GM19193 (cell line): Measurements from ENCODE around the gene SNX8.

Experiments used
- POLR2A ChIP-seq: IDR thresholded peaks from 4 replicates; pipeline ENCODE4 v1.6.1; 2011; ENCODE audit not compliant: insufficient read depth, insufficient read length; ENCODE audit errors: extremely low read depth

SNX8 gene

GRCh38 chr7:2242541-2243429, 71.5 kb downstream of the SNX8 start:
- no peak for TF ChIP-seq POLR2A

DNA sequence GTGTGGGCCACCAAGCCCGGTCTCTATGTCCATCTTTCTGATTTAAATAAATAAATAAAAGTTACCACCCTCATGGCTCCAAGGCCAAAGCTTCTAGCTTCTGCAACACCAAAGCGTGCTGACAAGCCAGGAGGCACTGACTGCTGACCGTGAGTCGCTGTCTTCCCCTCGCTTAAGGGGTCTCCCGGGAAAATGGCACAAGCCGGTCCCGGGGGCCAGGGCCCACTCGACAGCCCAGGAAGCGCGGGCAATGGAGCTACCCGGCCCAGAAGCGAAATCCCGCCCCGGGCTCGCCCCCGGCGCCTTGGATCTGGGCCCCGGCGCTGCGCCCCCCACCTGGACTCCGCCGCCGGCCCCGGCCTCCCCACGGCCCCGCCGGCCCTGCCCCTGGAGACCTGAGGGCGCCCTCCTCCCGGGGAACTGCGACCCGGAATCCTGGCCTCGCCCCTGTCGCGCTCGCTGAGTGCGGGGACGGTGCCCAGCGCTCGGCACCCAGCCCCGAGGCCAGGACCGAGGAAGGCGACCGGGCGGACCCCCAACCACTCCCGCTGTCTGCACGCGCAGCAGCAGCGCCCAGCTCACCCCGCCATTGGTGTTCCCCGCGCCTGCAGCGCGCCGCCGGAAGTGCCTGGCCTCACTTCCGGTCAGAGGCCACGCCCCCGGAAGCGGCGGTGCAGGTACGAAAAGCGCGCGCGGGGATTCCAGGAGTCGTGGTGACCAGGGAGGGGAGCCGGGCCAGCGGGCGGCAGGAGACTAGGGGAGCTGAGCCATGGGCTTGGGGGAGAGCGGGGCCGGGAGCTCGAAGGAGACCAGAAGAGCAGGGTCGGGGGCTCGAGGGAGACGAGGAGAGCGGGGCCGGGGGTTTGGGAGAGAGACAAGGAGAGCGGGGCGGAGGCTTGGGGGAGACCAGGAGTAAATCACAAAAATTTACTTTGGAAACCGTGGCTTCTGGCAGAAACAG, 72.4 kb downstream of the SNX8 start, which contains the start of the genes MRM2 and NUDT1:
MRM2 (minus strand) TSS at position 626 of the 961 bp plus-strand sequence; CDS start at position 590, 36 bp downstream.
NUDT1 (plus strand) TSS at position 647 of the 961 bp plus-strand sequence. CDS start 2,349 bp downstream, outside the sequence.
- peak; percentile 95 for TF ChIP-seq POLR2A

DNA sequence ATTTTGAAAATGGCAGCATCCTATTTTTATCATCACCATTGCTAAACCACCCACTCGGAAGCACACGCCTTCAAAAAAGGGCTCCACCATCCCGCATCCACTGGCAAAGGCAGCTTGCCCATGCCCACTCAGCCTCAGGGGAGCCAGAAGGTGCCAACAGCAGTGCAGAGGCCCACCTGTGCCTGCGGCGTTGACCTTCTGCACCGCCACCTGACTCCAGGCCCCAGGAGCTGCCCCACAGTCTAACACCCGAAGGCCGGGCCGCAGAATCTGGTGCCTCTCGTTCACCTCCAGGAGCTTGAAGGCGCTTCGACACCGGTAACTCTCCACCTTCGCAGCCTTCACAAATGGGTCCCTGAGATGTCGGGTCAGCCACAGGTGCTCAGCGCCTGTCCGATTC, 75.0 kb downstream of the SNX8 start:
- TF ChIP-seq POLR2A, result no peak

DNA sequence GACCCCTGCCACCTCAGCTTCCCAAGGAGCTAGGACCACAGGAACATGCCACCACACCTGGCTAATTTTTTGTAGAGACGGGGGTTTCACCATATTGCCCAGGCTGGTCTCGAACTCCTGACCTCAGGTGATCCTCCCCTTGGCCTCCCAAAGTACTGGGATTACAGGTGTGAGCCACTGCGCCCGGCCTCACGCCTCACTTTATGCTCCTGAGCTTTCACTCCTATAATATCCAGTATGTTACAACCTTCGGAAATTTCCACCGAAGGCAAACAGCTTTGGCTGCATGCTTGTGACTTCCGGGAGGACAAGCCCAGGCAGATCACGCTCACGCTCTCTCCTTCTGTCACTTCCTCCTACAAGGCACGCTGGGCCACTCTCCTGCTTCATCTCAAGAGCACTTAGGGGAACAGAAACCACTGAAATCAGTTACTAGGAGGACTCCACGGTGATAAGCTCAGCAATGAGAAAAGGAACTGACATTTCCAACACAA, 77.1 kb downstream of the SNX8 start:
- TF ChIP-seq POLR2A, result peak; percentile 47

GRCh38 chr7:2233926-2234325, 80.3 kb downstream of the SNX8 start:
- no peak for TF ChIP-seq POLR2A

DNA sequence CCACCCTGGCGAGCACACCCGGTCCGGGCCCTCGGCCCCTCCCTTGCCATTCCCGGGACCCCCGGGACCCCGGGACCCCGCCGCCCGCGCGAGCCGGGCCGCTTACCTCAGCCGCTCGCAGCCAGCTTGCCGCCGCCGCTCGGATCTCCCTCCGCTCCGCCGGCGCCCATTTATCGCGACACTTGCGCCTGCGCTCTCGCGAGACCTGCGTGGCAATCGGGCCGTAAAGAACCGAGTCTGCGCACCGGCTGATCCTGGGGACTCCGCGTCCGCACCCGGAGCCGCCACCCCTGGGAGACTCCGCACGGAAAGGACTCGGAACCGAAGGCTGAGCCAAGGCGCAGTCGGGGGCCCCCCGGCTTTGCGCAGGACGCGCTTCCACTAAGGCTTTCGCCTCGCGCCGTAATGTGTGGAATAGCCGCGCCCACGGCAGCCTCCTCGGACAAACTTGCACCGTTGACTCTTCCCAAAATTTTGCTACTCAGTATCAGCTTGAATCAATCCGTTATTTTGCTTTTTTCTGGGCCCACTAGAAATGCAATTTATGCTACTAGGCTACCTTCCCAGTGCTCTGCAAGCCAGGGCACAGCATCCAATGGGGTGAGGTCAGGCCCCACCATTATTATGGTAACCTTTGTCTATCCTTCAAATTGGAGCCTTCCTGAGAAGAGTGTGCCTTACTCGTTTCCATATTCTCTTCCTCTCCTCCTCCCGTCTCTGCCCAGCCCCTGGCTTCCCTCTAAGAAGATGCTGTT, 81.3 kb downstream of the SNX8 start, which contains the start of gene MAD1L1:
MAD1L1 (minus strand) TSS at position 180 of the 755 bp plus-strand sequence. CDS start 2,812 bp downstream, outside the sequence.
- TF ChIP-seq POLR2A, result peak; percentile 82

DNA sequence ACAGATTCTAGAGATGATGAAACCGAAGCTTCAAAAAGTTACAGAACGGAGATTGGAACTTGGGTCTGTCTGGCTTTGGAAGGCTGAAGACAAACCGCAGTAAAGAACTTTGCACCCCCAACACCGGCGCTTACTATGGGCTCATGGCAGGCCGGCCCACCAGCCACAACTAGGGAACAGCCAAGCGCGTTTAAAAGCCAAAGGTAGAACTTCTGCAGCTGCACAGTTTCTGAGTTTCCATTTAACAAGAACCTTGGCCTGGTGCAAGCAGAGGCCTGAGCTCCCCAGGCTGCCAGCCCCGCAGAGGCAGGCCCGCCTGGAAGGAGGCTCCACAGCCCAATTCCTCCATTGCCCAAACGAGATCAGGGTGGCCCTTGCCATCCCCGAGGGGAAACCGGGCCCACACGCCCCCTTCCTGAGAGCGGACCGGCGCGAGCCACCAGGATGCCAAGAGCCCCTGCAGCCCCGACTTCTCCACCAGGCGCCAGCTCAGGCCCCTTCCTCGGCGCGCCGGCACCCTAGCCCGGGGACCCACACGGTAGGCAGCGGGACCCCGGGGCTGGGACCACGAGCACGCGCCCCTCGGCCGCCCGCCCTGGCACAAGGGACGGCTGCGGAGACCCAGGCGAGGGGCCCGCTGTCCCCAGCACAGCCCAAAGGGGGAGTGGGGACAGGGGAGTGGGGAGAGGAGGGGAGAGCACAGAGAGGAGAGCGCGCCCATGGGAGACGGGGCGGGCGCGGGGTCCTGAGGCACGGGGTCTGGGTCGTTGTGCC, 82.1 kb downstream of the SNX8 start:
- no peak for TF ChIP-seq POLR2A

DNA sequence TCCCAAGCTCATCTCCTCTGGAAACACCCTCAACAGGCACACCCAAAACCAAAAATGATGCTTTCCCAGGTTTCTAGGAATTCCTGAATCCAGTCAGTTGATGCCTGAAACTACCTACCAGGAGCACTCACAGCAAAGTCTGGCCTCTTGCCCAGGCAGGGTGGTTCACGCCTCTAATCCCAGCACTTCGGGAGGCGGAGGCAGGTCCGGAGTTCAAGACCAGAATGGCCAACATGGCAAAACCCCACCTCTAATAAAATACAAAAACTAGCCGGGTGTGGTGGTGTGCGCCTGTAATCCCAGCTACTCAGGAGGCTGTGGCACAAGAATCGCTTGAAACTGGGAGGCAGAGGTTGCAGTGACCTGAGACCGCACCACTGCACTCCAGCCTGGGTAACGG, 83.4 kb downstream of the SNX8 start:
- TF ChIP-seq POLR2A, result no peak

DNA sequence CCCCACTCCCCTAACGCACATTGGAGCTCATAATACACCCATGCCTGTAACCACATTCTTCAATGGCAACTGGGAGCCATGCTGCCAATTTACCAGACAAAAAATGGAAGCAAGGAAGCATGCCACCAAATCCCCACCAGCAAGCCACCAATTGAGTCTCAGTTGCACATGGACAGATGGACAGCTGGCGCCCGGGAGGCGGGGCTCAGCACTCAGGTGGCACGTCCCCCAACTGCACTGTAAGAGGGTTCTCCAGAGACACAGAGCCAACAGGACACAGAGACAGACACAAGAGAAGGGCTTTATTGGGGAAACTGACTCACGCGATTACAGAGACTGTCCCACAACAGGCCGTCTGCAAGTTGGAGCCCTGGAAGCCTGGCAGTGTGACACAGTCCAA, 84.0 kb downstream of the SNX8 start:
- TF ChIP-seq POLR2A, result no peak

- TF ChIP-seq POLR2A, result no peak
Measured at GRCh38 chr7:2229467-2229866, 84.8 kb downstream of the SNX8 start.

DNA sequence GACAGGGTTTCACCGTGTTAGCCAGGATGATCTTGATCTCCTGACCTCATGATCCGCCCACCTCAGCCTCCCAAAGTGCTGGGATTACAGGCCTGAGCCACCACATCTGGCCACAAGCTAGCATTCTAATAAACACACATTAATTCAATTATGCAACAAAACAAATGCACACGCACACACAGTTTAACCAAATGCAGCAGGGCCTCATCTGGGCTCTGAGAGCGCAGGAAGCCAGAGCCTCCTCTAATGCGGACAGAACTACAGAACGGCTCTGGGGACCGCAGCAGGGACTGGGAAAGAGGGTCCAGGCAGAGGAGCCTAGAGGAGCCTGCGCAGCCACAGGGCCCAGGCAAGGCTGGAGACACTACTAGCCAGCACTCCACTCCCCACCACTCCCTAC, 85.3 kb downstream of the SNX8 start:
- no peak for TF ChIP-seq POLR2A

- TF ChIP-seq POLR2A, result no peak
Measured at GRCh38 chr7:2227699-2228098, 86.5 kb downstream of the SNX8 start.

DNA sequence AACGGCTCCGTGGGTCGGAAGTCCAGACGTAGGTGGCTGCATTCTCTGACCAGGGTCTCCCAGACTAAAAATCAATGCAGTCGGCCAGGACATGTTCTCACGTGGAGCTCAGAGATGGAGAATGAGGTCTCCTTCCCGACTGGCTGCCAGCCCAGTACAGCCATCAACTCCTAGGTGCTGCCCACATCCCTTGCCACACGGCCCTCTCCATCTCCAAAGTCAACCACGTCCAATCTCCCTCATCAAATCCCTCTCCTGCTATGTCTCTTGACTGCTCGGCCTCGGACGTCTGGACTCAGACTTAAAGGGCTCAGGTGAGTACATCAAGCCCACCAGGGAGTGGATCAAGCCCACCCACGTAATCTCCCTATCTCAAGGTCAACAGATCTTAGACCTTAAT, 88.4 kb downstream of the SNX8 start:
- TF ChIP-seq POLR2A, result no peak
